ENCODE results near the gene TMEM174.

TMEM174 gene

DNA sequence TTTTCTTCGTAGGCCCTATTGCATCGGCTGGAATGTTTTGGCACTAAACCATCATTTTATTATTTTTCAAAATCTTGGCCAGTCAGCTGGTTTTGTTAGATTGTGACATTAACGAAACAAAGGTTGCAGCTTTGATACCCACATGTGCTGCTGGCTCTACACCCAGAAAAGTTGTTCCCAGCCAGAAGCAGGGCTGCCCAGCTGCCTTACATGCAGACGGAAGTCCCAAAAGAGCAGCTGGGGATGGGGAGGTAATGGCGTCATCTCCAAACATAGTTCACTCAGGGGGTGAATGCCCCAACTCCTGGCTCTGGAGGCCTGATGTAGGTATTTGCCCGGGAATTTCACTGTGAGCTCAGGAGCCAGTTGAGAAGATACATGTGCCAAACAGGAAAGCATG is 29.3 kb upstream of the TMEM174 start:
- H3K27ac Mint-ChIP-seq, result no peak overlapping the region

DNA sequence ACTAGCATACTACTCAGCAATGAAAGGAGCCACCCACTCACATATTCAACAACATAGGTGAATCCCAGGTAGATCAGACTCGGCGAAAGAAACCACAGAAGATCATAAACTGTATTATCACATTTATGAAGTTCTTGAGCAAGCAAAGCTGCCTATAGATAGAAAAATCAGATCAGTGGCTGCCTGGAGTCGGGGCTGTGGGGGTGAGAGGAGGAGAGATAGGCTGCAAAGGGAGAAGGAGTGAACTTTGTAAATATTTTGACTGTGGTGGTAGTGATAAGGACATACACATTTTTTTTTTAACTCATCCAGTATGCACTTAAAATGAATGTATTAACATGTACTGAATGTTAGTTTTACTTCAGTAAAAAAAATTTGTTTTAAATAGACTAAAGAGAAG is 23.5 kb upstream of the TMEM174 start:
- Mint-ChIP-seq H3K36me3 (peaks cover 6% of the 10 kb centered on the region), H3K9me3 (no peaks in the 10 kb centered on the region), H3K27ac (no peak overlapping the region), H3K4me3 (no peak overlapping the region), H3K4me1 (peaks cover 6% of the 10 kb centered on the region)
- DNase-seq (ENCODE audit: low spot score in 2 of 2), result no peak
- ATAC-seq, result no peak

More for the DNA sequence above, 29.3 kb upstream of the TMEM174 start:
- DNase-seq (ENCODE audit: low spot score in 2 of 2), result no peak
- Mint-ChIP-seq H3K4me3 (no peak overlapping the region), H3K4me1 (no peaks in the 10 kb centered on the region), H3K36me3 (no peaks in the 10 kb centered on the region), H3K9me3 (no peaks in the 10 kb centered on the region)
- no peak for ATAC-seq

DNA sequence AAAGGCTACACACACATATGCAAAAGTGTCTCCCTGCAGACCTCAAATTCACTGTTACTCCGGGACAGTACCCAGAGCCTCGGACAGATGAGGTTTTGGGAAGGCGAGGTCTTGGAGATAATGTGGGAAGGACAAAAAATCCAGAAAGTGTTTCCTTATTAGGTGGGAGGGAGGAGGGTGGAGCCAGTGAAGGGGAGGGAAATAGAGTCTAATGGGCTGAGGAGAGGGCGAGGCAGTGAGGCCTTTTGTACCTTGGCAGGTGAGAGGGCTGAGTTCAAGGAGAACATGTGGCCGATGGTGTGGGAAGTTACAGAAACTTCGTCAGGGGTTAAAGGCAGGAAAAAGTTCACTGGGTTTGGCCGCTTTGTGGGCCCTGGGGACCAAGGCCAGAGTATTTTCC is 22.1 kb upstream of the TMEM174 start:
- Mint-ChIP-seq H3K4me1 (peaks cover 6% of the 10 kb centered on the region), H3K27ac (no peak overlapping the region), H3K9me3 (no peaks in the 10 kb centered on the region), H3K4me3 (no peak overlapping the region), H3K36me3 (peaks cover 6% of the 10 kb centered on the region)
- no peak for ATAC-seq
- DNase-seq (ENCODE audit: low spot score in 2 of 2), result no peak

DNA sequence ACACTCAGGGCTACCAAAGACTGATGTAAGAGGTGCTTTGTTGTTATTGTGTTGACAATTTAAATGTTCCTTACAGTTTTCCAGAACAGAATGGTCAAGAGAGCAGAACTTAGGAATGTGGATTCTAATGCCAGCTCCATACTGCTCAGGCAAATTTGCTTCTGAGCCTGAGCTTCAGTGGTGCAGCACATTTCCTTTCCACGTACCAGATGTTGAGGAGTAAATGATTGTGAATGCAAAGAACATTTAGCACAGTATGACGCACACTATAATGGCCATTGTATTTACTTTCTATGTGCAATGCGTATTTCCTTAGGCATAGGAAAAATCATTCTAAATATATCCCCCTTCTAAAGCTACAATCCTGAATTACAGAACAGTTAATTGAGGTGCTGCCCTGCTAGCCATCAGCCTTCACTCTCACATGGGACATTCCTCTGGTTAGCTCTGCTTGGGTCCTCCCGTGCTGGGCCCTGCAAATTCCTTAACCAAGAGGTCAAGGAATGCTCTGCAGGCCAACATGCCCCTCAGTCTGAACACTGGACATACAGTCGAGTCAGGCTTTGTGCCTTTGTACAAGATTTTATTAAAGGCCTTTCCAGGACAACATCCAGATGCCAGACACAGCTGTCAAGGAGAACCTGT is 21.1 kb upstream of the TMEM174 start:
- ATAC-seq (no peak), DNase-seq (ENCODE audit: low spot score in 2 of 2) (no peak)
- Mint-ChIP-seq H3K4me3 (no peak overlapping the region), H3K4me1 (peaks cover 6% of the 10 kb centered on the region), H3K9me3 (no peaks in the 10 kb centered on the region), H3K36me3 (peaks cover 6% of the 10 kb centered on the region), H3K27ac (no peak overlapping the region)

DNA sequence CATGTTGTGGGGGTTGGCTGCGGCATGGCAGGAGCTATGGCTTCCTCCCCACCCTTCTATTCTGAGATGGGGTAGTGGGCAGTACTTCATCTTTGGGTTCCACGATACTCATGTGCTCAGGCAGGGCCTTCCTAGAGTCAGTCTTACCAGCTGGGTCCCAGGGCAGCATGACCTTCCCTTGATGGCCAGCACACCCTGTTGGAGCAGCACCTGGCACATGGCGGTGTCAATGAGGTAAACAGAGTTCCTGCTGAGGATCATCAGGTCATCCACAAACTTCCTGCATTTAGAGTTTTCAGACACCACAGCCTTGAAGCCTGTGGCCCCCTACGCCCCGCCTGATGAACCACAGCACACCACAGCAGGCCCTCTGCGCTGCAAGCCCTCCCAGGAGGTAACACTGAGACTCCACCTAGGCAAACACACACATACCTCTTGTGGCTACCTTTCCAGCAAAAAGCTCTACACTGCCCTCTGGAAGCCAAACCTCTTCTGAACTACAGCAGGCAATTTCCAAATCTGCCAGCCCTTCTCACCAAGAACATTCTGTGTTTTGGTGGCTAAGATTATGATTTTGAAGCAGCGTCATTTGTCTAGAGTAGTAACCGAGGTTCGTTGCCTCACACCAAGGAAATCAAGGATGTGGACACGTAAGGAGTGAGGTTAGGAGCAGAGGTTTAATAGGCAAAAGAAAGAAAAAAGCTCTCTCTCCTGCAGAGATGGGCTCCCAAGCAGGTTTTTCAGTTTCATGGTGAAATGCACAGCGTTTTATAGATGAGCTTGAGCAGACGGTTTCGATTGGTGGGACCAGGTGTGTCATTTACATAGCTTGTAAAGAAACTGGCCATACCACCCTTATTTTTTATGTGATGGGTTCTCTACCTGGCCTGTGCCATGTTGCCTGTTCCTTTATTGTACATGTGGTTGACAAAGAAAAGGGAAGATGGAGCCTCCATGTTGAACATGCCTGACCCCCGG is 20.3 kb upstream of the TMEM174 start:
- H3K4me3 Mint-ChIP-seq, result no peak overlapping the region
- peaks cover 6% of the 10 kb centered on the region for H3K36me3 Mint-ChIP-seq
- ATAC-seq (peak; percentile 31), DNase-seq (ENCODE audit: low spot score in 2 of 2) (no peak)
- no peak overlapping the region for H3K27ac Mint-ChIP-seq
- H3K9me3 Mint-ChIP-seq, result no peaks in the 10 kb centered on the region
- H3K4me1 Mint-ChIP-seq, result peaks cover 6% of the 10 kb centered on the region

DNA sequence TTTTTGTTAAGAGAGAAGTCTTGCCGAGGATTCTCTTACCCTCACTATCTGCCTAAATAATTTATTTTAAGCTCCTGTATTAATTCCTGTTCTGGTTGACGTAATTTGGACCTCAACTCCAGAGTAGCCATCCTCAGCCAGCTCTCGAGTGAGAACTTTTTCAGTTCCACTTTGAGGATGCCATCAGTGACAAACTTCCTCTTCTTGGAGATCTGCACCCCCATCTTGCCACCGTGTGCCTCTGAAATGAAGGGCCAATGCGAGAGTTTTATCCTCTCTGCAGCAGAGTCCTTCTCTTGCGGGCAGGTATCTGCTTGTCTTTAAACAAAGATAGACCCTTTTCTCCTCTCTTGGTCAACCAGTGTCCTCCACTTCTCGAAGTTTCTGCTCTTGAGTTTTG is 19.5 kb upstream of the TMEM174 start:
- H3K27ac Mint-ChIP-seq, result no peak overlapping the region
- H3K9me3 Mint-ChIP-seq, result no peaks in the 10 kb centered on the region
- H3K4me3 Mint-ChIP-seq, result no peak overlapping the region
- no peak for DNase-seq (ENCODE audit: low spot score in 2 of 2)
- H3K4me1 Mint-ChIP-seq, result peaks cover 6% of the 10 kb centered on the region
- H3K36me3 Mint-ChIP-seq, result peaks cover 6% of the 10 kb centered on the region
- no peak for ATAC-seq

DNA sequence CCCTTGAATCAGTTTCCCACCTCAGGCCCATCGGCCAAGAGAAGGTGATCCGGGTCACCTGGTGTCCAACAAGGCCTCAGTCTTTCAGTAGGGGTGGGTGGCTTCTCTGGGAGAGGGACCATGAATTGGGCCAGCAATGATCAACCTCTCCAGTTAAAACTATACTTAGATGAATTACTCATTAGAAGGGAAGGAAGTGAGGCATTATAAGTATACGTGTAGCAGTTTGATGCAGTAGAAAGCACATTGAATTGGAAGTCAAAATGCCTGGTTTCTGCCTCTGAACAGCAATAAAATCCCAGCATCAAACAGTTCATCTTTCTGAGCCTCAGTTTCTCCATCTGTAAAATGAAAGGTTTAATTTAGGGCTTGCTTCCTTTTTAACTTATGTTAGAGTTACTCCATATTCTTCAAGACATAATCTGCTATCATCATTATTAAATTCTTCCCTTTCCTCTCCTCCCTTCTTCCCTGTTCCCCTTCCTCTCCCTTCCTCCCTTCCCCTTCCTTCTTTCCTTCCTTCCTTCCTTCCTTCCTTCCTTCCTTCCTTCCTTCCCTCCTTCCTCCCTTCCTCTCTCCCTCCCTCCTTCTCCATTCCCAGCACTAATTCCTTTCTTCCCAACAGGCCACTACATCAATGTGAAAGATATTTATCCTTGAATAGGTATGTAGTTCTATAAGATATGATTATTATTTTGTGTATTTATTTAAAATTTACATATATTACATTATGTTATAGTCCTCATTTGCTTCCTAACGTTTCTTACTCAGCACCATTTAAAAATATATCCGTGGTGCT is 18.6 kb upstream of the TMEM174 start:
- peaks cover 6% of the 10 kb centered on the region for H3K36me3 Mint-ChIP-seq
- no peak for ATAC-seq

DNA sequence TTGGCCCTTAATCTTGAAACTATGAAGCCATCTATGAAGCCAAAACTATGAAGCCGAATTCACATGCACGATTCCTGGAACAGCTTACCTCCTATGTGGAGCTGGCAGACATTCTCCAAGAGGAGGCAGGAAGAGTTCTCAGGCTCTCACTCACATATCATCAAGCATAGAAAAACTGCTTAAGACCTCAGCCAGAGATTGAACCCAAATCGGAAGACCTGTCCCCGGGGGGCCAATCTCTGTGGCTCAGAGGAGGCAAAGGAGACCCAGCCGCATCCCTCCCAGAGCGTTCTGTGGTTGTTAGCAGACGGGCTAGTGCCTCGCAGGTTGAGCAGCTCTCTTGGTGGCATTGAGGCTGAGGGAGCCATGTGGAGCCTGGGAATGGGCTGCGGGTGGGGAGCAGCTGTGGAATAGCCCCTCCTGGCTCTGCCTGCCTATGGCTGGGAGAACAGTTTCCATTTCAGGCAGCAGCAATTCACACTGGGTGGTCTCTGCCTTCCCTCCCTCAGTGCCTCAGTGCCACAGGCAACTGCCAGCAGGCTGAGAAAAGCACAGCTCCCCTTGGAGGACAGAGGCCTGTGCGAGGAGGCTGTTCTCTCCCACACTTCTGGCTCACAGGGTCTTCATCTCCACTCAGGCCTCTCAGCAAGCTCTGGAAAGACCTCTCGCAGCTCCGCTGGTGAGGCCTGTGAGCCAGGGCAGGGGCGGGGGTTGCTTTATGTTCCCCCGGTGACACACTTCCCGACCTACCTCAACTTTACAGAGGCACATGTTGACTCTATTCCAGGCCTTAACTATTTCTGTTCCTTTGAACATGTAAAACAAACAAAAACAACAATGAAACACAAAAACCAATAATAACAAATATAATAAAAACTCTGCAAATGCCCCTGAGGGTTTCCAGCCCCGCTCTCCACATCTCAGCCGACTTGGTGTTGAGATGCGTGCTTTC is 17.4 kb upstream of the TMEM174 start:
- ATAC-seq (no peak), DNase-seq (ENCODE audit: low spot score in 2 of 2) (no peak)
- peaks cover 20% of the 10 kb centered on the region for H3K4me1 Mint-ChIP-seq
- no peaks in the 10 kb centered on the region for H3K9me3 Mint-ChIP-seq
- peaks cover 12% of the 10 kb centered on the region for H3K36me3 Mint-ChIP-seq
- no peak overlapping the region for H3K27ac Mint-ChIP-seq
- H3K4me3 Mint-ChIP-seq, result no peak overlapping the region

More for the DNA sequence above, 18.6 kb upstream of the TMEM174 start:
- H3K27ac Mint-ChIP-seq, result no peak overlapping the region
- no peaks in the 10 kb centered on the region for H3K9me3 Mint-ChIP-seq
- H3K4me3 Mint-ChIP-seq, result no peak overlapping the region
- no peak for DNase-seq (ENCODE audit: low spot score in 2 of 2)
- H3K4me1 Mint-ChIP-seq, result peaks cover 9% of the 10 kb centered on the region

DNA sequence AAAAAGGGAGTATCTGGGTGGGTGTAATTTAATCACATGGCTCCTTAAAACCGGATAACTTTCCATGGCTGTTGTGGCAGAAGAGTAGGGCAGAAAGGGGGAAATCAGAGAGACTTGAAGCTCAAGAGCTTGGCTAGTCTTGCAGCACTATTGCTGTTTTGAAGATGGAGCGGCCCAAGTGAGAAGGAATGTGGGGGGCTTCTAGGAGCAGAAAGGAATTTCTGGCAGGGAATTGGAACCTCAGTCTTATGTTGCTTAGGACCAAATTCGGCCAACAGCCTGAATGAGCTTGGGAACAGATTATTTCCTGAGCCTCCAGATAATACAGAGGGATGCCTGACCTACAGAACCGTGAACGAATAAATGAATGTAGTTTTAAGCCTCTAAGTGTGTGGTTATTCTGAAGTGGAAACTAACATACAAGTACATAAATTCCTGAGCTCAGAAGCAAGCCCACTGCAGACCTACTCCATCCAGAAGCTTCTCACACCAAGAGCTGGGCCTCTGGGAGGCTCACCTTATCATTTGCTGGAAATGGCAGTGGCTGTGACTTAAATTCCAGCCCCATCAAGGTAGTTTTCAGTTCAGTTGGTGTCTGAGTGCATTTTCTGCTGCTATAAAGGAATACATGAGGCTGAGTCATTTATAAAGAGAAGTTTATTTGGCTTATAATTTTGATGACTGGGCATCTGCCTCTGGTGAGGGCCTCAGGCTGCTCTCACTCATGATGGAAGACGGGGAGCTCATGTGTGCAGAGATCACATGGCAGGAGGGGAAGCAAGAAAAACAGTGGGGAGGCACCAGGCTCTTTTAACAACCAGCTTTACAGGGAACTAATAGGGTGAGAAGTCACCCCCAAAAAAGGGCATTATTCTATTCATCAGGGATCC is 15.3 kb upstream of the TMEM174 start:
- ATAC-seq, result no peak
- H3K4me3 Mint-ChIP-seq, result no peak overlapping the region

DNA sequence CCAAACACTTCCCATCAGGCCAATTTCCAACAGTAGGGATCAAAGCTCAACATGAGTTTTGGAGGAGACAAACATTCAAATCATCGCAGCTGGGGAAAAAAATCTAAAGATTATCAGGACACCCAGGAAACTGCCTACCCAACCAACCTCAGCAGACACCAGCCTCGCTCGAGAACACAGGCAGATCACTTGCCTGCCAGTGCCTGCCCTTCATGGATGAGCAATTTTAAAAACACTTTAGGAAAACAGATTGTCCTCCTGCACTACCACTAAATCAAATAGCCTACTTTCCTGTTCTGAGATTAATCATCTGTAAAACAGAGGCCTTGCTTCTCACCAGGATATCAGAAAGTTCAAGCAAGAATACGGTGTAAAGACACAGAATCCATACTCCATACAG is 14.7 kb upstream of the TMEM174 start:
- Mint-ChIP-seq H3K36me3 (peaks cover 6% of the 10 kb centered on the region), H3K9me3 (no peaks in the 10 kb centered on the region), H3K4me1 (peaks cover 24% of the 10 kb centered on the region), H3K27ac (no peak overlapping the region), H3K4me3 (no peak overlapping the region)
- DNase-seq (ENCODE audit: low spot score in 2 of 2) (no peak), ATAC-seq (no peak)

More for the DNA sequence above, 15.3 kb upstream of the TMEM174 start:
- Mint-ChIP-seq H3K27ac (no peak overlapping the region), H3K36me3 (peaks cover 6% of the 10 kb centered on the region), H3K9me3 (no peaks in the 10 kb centered on the region), H3K4me1 (peaks cover 27% of the 10 kb centered on the region)
- no peak for DNase-seq (ENCODE audit: low spot score in 2 of 2)

DNA sequence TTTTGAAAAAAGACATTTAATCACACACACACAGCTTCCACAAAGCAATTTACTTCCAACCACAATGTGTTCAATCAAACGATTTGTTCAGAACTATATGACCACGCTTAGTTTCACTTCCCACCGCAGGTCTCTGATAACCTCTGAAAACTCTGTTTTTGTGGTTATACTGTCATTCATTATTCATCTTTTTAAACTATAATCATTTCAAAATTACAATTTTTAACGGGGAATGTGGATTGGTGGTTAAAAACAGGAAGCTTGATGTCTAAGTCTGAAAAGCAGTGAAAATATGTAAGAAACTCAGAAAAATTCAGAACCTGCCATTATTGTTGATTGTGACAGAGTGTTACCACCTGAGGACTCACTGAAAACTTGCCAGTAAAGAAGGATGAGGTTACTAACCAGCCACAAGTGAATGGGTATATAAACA is 12.7 kb upstream of the TMEM174 start:
- Mint-ChIP-seq H3K36me3 (peaks cover 6% of the 10 kb centered on the region), H3K27ac (no peak overlapping the region), H3K4me1 (peaks cover 24% of the 10 kb centered on the region), H3K9me3 (no peaks in the 10 kb centered on the region), H3K4me3 (no peak overlapping the region)
- DNase-seq (ENCODE audit: low spot score in 2 of 2), result peak; percentile 21 to 80
- ATAC-seq, result peak; percentile 97

DNA sequence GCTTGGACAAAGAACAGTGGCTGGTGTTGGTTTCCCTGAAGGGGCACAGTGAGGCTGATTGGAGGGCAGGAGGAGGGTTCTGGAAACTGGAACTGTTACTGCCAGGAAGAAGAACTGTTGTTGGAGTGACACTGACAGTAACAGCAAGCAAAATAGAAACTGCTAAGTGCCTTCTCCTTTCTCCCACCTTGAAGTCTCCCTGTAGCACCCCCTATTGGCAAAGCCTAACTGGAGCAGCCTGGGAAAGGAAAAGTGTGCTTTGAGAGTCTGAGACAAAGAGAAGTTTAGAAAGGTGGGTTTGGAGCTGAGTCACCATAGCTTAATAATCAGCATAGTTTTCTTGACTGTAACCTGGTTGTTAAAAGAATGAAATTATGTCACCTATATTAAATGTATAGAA is 2.5 kb upstream of the TMEM174 start:
- no peak overlapping the region for H3K27ac Mint-ChIP-seq
- DNase-seq (ENCODE audit: low spot score in 2 of 2), result no peak

DNA sequence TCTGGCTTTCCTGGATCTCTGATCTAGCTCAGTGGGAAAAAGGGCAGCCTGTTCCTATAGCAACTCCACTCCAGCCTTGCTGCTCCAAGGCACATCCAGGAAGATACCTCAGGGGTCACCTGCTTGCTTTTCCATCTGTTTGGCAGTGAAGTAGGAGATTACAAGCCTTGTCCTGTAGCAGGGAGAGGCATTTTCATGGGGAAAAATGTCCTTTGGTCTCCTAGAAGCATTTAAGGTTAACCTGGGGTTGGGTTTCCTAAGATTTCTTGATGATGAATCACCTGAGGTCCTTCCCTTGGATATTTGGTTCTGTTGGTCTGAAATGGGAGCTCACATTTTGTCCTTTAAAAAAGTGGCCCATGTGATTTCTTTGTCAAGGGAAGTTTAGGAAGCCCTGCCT is 1.5 kb upstream of the TMEM174 start:
- no peak for ATAC-seq
- Mint-ChIP-seq H3K9me3 (no peaks in the 10 kb centered on the region), H3K4me1 (no peaks in the 10 kb centered on the region), H3K4me3 (no peak overlapping the region), H3K36me3 (no peaks in the 10 kb centered on the region), H3K27ac (no peak overlapping the region)
- no peak for DNase-seq (ENCODE audit: low spot score in 2 of 2)

More for the DNA sequence above, 2.5 kb upstream of the TMEM174 start:
- no peaks in the 10 kb centered on the region for H3K36me3 Mint-ChIP-seq
- H3K9me3 Mint-ChIP-seq, result no peaks in the 10 kb centered on the region
- no peak for ATAC-seq
- no peak overlapping the region for H3K4me3 Mint-ChIP-seq
- no peaks in the 10 kb centered on the region for H3K4me1 Mint-ChIP-seq
